DMS53 (cell line): Measurements from ENCODE around the gene PTRH2.
A peak's percentile ranks its signal among the peaks of the same experiment; 100 is the strongest.
"Not testable (repeated sequence)": the region's sequence is repeated elsewhere in the genome, so short reads cannot be mapped to it uniquely, and the experiment has no call there.

Experiments
- DNase-seq: peaks from one replicate; lab custom pipeline; 2025; lab: John Stamatoyannopoulos, UW

PTRH2 gene

DNA sequence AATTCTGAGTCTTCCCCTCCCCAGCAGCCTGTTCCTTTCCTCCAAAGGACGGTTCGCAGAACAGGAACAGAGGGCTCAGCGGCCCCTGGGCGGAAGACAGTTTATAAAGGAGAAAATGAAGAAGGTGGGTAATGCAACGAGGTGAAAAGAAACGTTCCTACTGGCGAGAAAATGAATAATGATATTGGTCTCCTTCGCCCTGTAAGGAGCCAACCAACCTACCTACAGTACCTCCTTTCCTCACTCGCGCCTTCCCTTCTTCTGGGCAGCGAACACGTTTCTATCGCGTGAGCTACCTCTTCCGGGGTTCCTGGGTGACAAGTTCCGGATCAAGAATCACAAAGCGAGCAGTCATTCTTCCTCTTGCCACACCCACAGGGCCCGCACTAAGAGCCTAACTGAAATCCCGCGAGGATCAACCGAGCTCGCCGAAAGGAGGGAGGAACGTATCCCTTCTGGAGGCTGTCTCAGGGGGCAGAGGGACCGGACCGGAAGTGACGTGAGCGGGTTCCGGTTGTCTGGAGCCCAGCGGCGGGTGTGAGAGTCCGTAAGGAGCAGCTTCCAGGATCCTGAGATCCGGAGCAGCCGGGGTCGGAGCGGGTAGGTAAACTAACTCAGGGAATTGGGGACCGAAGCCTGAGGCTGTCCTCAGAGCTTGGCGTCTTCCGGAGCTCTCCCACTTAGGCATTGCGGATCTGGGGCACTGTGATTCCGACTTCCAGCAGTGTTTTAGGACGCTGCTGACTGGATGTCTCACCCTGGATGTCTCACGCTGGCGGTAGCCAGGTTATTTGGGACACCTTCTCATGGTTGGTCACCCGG, at the start of gene PTRH2, which contains the start of gene VMP1:
TSS of gene PTRH2 (minus strand) at position 282 of the 822 bp plus-strand sequence. CDS start 9,452 bp downstream, outside the sequence.
TSS of gene VMP1 (plus strand) at position 506 of the 822 bp plus-strand sequence. CDS start 23,793 bp downstream, outside the sequence.
- peak; percentile 99 for DNase-seq

DNA sequence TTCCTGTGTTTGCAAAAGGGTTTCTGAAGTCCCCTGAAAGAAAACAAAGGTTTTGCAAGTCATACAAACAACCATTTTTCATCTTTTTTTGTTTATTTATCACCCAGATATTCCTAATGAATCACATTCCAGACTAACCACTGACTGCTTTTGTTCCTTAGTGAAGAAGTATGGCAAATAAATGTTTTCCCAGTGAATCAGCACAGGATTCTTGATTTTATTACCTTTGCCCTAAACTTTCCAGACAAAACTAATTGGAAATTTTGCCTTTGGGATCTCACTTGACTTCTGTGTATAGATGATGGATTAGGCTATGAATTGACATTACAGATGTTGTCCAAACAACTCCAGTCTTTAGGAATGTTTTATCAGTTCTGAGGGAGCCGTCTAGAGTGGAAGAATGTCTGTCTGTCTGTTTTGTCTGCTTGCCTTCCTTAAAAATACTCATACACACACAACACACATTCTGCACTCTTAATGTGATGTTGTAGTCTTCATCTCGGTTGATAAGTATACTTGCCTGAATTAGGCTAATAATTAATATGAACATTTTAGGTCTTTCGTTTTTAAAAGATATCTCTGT, 49.1 kb upstream of the PTRH2 start:
- DNase-seq, result no peak

DNA sequence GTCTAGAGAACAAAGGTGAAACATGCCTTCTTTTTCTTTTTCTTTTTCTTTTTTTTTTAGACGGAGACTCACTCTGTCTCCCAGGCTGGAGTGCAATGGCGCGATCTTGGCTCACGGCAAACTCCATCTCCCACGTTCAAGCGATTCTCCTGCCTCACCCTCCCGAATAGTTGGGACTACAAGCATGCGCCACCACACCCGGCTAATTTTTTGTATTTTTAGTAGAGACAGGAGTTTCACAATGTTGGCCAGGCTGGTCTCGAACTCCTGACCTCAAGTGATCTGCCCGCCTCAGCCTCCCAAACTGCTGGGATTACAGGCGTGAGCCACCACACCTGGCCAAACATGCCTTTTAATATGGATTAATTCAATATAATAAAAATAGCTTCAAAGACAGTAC, 47.8 kb upstream of the PTRH2 start:
- DNase-seq, result not testable (repeated sequence)

DNA sequence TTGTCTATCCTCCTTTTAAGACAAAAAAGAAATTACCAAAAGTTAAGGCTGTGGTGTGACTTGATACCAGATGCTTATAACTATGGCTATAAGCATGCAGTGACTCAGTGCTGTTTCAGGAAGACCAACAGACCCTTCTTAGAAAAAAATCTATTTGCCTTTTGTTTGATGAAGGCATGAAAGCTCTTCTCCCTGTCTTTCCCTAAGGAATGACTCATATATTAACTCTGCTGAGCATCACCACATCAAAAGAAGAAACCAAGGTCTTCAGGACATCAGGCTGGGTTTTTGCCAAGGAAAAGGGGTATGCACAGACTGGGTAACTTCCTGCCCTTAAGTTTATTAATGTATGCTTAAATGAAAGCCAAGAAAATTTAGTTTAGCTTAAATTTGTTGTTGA, 47.3 kb upstream of the PTRH2 start:
- DNase-seq, result peak; percentile 84

DNA sequence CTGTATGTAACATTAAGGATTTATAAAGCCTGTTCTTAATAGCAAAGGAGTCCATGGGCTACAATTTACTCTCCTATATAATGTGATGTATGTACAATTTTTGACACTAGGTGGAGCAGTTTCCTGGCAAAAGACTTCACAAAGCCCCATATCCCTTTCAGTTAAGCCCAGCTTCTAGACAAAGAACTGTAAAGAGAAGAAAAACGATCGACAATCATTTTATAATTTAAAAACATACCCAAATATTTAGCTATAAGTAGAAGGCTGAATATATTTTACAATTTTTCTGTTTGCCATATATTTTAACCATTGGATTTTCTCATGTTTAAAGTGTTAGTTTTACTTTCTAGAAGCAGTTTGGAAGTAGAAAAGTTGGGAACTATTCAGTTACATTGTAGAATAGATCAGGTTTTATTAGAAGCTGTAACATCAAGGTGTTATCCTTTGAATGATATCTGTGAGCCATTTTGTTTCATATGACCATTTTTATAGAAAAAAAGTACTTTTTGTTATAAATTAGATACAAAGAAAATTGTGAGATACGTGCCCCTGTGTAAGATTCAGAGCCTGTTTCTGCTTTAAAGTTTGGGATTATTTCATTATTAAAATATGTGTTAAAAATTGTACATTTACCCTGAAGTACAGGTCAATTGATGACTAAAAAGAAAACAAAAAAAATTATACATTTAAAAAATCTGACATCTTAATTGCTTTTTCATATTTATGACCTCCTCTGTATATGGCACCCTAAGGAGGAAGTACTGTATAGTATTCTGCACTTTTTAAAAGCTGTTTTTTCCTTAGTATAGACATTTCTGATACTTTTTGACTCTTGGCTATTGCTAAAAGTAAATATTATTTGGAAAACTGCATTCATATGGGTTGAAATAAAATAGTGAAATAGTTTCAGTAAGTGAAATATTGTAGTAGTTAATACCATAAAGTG, 46.6 kb upstream of the PTRH2 start:
- peak; percentile 85 for DNase-seq

DNA sequence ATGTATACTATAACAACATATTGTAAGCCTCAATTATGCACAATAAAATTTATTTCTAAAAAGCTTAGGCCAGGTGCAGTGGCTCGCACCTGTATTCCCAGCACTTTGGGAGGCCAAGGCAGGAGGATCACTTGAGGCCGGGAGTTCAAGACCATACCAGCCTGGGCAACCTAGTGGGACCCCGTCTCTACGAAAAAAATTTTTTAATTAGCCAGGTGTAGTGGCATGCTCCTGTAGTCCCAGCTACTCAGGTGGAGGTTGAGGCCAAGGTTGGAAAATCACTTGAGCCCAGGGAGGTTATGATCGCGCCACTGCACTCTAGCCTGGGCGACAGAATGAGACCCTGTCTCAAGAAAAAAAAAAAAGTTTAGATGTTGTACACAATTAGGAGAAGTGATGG, 45.7 kb upstream of the PTRH2 start:
- no peak for DNase-seq

DNA sequence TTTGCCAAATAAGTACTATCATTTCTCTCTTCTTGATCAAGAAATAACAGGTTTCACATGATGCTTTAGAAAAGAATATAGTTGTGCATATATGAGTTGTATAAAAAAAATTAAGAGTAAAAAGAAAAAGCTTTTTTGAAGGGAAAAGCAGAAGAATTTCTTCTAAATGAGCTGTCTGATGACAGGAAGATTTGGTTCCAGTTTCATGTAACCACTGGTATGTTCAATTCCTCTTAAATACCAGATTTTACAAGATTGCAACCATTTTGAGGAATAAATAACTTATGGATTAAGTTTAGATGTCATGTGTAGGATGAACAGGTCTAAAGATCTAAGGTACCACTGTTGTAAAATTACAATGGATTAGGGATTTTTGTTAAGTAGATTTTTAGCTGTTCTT, 45.2 kb upstream of the PTRH2 start:
- no peak for DNase-seq

DNA sequence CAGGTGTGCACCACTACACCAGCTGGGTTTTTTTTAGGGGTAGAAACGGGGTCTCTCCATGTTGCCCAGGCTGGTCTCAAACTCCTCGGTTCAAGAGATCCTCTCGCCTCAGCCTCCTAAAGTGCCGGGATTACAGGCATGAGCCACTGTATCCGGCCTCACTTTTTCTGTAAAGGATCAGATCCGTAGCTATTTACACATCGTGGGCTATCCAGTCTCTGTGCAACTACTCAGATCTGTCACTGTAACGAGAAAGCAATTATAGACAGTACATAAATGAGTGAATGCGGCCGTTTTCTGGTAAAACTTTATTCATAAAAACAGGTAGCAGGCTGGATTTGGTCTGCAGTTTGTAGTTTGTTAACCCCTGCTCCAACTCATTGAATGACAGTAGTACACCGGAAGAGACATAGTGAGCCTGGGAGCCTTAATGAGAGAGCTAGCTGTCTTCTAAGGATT, 44.8 kb upstream of the PTRH2 start:
- DNase-seq, result no peak

DNA sequence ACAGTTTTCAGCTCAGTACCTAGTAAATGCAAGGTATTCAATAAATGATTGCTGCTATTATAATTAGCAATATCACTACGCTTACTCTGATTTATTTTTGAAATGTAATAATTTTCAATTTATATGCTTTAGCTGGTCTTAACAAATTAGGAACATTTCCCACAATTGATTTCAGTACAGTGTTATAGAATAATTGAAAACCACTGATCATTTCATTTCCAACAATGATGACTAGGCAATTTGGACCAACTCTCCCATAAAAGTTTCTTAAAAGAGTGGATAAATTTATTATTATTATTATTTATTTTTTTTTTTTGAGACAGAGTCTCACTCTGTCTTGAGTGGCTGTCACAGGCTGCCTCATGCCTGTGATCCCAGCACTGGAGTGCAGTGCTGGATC, 41.4 kb upstream of the PTRH2 start:
- DNase-seq, result no peak

DNA sequence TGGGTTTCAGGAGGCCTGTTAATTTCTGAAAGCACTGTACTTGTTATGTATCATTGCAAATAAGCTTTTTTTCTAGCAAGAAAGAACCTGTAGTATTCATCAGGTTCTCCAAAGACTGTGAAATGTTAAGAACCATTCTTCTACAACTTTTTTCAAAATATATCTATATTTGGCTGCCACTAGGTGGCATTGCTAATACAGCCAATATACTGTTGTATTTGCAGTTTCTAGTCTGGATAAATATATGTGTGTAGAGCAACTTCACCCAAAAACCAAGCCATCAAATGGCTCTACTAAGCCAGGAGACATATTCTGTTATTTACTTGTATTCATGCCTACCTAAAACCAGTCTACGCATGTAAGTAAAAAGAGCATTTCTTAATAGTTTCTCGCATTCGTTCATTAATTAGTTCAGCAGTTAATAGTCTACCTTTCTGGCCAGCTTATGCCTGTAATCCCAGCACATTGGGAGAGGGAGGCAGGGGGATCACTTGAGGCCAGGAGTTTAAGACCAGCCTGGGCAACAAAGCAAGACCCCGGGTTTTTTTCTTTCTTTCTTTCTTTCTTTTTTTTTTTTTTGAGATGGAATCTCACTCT, 39.7 kb upstream of the PTRH2 start:
- peak; percentile 65 for DNase-seq

DNA sequence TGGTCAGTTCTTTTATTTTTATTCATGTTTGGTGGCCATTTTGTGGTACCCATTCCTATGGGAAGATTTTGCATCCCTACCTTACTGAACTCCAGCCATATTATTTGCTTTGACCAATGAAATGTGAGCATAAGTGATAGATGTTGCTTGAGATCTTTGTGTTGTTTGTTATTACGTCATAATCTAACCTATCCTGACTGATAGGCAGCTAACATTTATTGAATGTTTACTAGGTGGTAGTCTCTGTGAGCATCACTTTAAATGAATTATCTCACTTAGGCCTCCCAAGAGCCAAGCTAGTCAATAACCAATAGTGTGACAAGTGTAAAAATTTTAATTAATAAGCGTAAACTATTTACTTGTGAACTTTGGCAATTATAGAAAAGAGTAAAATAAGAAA, 37.8 kb upstream of the PTRH2 start:
- DNase-seq, result no peak

DNA sequence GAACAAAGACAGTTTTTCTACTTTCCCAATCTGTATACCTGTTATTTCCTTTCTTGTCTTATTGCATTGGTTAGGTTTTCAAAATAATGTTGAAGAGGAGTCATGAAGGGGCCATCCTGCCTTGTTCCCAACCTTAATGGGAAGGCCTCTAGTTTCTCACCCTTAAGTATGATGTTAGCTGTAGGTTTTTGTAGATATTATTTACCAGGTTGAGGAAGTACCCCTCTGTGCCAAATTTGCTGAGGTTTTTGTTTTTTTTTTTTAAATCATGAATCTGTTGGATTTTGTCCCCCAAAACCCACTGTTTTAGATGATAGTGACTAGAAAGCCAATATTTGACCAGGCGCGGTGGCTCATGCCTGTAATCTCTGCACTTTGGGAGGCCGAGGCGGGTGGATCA, 36.6 kb upstream of the PTRH2 start:
- no peak for DNase-seq

DNA sequence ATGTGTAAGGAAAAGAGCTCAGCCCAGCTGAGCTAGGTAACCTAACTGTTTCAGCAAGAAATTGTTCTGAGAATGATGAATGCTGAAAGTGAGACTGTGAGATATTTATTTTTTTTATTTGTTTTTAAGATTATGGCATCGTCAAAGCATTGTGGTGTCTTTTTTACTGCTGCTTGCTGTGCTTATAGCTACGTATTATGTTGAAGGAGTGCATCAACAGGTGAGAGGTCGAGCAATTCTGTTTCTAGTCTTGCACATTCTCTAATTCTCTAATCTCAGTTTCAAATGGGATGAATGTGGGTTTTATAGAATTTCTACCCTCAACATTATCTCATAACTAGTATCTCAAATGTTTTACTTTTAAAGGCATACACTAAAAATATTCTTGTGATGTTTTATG, 30.1 kb upstream of the PTRH2 start:
- no peak for DNase-seq

DNA sequence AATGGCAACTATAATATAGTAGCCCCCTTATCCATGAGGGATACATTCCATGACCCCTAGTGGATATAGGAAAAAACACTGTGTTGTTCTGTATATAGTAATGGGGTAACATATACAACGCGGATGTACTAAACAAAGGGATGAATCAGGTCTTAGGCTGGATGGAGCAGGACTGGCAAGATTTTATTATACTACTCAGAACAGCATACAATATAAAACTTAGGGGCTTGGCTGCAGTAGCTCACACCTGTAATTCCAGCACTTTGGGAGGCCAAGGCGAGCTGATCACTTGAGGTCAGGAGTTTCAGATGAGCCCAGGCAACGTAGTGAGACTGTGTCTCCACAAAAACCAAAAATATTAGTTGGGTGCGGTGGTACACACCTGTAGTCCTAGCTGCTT, 27.0 kb upstream of the PTRH2 start:
- DNase-seq, result no peak

DNA sequence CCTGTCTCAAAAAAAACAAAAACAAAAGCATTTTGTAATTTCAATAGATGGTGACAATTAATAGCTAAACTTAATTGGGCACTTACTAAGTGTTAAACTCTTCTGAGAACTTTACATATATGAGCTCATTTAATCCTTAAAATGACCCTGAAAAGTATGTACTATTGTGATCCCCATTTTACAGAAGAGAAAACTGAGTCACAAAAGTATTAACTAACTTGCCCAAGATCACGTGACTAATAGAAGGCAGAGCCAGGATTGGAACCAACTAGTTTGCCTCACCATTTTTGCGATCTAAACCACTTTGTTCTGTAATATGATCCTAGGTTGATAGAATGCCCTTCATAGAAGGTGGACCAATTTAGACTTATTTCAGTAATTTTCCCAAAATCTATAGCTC, 26.5 kb upstream of the PTRH2 start:
- DNase-seq, result no peak

DNA sequence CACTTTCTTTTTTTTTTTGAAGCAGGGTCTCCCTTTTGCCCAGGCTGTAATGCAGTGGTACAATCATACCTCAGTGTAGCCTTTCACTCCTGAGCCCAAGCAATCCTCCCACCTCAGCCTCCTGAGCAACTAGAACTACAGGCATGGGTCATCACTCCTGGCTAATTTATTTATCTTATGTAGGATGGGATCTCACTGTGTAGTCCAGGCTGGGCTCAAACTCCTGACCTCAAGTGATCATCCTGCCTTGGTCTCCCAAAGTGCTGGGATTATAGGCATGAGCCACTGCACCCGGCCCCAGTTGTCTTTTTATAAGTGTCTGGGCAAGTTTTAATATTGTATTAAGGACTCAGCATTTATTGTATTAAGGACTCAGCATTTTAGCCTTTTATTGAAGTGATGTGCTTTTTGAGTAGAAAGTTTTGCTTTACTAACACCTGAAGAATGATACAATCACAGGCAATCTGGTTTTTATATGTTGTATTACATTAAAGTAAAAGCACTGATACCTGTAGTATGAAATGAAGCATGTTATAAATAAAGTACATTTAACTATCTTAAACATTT, 23.1 kb upstream of the PTRH2 start:
- no peak for DNase-seq

DNA sequence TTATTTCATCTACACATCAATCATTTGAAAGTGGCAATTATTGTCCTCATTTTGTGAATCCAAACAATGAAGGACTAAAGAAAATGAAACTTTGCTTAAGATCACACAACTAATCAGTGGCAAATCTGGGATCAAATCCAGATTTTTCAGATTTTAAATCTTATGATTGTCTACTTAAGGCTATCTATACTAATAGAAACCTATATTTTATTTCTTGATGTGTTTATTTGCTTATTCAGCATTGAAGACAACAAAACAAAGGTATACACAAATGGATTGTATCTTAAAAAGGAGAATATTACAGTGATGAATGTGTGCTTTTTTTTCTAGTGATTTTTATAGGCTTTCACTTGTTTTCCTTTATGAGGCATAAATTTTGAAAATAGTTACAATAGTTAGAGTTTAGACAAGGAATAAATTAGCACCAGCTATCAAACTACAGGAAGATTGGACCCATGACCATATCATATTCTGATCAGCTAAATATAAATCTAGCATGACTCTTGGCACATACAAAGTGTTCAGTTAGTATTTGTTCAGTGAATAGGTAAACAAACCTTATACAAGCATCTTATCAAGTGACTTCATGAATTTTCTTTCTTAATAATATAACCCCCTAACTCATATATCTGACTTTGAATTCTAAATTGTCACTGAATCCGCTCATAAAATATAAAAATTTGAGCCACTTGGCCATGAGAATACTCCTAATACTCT, 20.7 kb upstream of the PTRH2 start:
- DNase-seq, result peak; percentile 25

DNA sequence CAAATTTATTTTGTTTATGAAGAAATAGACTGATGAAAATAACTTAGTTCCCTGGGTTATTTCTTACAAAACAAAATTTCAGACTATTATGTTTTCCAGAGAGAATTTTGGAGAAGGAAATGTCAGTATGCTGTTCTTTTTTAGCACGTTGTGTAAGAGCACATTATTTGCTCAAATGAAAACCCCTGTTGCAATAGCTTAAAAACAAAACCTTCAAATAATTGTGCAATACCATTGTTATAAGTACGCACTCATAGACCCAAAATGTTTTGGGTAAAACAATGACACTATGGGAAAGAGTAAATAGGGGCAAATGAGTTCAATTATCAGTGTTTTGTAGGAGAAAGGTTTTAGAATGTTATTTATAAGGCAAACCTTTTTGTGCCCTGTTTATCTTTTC, 18.5 kb upstream of the PTRH2 start:
- no peak for DNase-seq

DNA sequence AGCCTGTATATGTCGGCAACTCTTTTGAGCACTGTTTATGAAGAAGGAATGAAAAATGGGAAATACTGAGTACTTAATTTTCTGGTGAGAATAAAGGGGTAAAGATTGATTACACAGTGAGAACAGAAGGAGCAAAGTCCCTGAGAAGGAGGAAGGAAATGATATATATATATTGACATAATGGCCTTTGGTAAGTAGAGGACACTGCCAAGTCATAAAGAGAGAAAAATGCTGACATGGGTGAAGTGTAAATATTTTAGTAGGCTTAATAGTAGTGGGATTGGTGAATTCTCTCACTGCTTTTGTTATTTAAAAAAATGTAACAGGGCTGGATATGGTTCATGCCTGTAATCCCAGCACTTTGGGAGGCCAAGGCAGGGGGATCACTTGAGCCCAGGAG, 16.4 kb upstream of the PTRH2 start:
- DNase-seq, result no peak

DNA sequence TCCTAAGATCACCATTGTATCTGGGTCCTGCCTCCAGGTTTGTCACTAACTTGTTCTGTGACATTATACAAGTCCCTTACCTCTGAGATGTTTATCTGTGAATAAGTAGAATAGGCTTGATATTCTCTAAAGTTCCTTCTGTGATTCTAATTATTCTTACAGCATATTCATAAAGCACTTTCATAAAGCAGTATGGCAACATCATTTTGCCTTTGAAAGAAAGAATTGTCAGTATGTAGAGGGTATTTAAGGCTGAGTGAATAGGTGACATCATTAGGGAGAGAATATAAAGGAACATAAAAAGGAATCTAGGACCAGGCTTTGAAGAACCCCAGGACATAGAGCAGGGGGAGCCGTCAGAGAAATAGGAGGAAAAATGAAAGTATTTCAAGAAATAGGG, 15.8 kb upstream of the PTRH2 start:
- no peak for DNase-seq

DNA sequence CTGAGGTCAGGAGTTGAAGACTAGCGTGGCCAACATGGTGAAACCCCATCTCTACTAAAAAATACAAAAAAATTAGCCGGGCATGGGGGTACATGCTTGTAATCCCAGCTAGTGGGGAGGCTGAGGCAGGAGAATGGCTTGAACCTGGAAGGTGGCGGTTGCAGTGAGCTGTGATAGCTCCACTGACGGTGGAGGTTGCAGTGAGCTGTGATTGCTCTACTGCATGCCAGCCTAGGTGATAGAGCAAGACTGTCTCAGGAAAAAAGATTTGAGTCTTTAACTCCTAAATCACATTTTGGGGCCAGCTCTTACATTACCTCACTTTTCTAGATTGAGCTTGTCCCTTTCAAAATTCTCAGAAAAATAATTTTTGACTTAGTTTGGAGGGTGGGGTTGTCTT, 15.4 kb upstream of the PTRH2 start:
- DNase-seq, result no peak
